Stimulated activated CD8-positive, alpha-beta memory T cell treated with anti-CD3 and anti-CD28 coated beads, Interleukin-15, amount 100 ng/mL, for 48 hours (primary cell): ENCODE measurements around the gene MOGAT3.

Experiments
- DNase-seq, 2 donors: peaks; one replicate each; pipeline ENCODE4 v3.0.0-alpha.2; 2020; ENCODE audit warnings: low read depth in 2 of 2

Gene MOGAT3

DNA sequence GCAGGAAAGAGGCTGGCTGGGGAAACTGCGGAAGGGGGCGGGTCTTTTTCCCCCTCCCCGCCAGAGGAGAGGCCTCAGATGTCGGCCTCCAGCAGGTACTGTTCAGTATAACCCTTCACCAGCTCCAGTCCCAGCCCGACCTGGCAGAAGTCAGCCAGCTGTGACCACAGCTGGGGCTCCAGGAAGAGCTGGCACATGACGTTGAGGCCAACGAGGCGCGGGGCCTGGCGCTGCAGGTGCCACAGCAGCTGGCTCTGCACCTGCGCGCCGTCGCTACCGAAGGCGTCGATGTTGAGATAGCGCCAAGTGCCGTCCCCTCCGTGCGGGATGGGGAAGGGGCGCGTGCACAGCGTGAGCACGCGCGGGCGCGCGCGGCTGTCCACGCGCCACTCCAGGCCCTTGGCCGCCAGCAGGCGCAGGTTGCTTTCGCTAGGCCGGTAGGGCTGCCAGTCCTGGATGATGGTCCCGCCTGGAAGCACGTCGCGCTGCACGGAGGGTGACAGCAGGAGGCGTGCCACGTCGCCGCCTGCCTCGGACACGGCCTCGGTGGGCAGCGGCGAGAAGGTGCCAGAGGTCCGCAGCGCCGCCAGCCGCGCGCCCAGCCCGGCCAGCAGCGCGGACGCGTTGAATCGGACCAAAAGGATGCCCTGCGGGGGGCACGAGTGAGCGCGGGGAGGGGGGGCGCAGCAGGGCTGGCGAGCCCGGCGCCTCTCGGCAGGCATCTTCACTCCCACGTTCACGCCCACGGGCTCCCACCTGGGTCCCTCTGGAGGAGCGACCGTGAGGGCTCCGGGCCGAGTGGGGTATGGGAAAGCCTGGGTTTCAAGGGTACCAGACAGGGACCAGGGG lies 28.6 kb downstream of the MOGAT3 start:
- DNase-seq, result no peak

DNA sequence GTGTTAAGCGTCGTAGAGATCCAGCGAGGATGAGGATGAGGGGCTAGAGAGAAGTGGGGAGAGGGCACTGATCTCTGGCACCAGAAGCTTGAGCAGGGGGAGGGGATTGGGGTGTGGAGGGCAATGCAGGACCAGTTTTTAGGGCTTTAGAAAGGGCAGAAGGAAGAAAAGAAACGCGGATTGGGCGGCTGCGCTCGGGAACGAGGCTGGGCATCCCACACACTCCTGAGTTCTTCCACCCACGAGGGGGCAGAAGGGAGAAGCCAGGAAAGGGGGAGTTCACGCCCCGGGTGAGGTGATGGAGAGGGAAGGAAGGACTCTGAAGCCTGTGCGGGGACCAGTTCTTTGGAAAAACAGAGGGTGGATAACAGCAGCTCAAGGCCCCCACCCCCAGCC lies 29.4 kb downstream of the MOGAT3 start:
- DNase-seq, result no peak

- no peak for DNase-seq
Measured at GRCh38 chr7:101170617-101171441, 30.0 kb downstream of the MOGAT3 start.

- peak; percentile 65 to 71 for DNase-seq
Measured at GRCh38 chr7:101169838-101170551, 30.8 kb downstream of the MOGAT3 start.

DNA sequence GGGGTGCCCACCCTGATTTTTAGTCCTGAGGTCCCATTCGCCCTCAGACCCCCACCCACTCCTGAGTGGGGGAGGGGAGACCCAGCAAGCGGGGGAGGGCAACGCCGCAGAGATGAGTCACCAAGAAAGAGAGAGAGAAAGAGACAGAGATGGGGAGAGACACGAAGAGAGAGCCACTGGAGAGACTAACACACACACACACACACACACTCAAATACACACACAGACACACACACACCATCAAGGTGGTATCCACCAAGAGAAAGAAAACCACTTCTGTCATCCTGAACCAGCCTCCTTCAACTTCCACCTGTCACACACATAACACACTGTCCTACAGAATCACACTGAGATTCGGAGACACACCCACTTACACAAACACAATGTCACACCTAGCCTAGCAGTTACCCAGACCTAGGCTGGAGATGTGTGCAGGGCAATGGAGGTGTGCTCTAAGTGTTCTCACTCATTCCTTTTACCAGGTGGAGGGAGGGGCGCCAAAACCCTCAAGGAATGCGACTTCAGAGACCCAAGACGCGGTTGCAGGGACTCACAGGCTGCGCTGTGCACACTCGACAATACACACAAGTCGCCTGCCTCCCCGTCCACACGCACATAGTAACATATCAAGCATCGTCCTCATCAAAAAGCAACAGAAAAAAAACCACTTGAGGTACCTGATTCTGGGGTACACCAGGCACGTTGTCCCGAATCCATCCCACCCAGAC lies 31.6 kb downstream of the MOGAT3 start:
- DNase-seq, result no peak

DNA sequence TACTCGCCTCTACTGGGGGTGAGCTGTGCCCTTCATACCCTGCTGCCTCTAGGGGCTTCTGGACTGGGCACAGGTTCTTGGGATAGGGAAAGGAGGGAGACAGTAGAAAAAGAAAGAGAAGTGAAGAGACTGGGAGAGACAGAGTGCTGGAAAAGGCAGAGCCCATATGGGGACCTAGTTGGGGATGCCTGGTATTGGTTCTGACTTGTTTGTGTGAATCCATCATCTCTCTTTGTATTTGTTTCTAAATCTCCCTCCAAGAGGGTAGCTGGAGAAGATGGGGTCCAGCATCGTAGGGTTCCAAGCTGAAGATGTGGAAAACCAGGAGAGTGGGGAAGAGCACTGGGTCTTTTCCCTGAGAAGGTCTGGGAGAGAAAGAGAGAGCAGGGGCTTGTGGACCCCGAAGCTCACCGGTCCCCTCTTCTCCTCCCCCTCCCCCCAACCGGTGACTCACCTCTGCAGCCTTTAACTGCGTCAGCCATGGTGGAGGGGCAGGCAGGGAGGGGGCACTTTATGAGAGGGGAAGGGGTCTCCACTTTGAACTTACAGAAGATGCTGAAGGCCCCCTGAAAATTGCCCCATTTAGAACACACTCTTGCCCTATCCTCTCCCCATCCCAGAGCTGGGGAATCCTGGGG lies 32.3 kb downstream of the MOGAT3 start:
- no peak for DNase-seq

- DNase-seq, result no peak
Measured at GRCh38 chr7:101167645-101168411, 33.0 kb downstream of the MOGAT3 start.

DNA sequence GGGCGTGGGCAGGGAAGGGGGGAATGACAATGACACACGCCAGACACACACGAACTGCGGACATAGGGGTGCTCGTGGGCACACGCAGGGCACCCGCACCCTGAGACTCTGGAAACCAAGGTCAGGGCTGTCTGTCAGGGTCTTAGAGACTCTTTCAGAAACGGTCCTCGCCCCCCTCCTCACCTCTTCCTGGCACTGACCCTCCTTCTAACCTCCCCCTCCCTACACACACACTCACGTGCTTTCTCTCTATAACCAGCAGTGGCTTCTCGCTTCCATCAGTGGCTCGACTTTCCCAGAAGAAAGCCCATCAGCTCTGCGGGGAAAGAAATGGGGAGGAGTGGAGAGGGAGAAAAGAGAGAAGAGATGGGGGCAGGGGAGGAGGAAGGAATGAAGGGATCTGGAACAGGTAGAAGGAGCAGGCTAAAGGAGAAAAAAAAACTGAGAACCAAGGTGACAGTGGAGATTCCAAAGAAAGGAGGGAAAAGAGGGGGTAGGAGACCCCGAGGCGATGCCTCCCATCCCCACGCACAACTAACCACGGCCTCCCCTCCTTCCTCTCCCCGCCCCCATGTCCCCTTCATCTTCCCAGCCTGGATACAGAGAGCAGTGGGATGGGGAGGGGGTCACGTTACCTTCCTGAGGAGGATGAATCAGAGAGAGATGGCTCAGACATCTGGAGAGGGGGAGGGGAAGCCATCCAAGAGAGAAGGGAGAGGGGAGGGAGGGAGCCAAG lies 33.8 kb downstream of the MOGAT3 start:
- DNase-seq, result no peak

DNA sequence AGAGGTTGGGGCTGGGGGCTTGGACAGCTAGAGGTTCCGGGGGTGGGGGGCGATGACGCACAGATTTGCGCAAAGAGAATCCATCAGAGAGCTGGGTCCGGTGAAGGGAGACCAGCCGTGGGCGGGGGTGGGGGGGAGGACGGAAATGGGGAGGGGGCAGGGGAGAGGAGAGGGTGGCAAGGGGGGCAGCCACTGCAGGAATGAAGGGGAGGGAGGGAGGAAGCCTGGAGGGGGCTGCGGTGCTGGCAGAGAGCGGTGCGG lies 34.3 kb downstream of the MOGAT3 start:
- DNase-seq, result no peak

DNA sequence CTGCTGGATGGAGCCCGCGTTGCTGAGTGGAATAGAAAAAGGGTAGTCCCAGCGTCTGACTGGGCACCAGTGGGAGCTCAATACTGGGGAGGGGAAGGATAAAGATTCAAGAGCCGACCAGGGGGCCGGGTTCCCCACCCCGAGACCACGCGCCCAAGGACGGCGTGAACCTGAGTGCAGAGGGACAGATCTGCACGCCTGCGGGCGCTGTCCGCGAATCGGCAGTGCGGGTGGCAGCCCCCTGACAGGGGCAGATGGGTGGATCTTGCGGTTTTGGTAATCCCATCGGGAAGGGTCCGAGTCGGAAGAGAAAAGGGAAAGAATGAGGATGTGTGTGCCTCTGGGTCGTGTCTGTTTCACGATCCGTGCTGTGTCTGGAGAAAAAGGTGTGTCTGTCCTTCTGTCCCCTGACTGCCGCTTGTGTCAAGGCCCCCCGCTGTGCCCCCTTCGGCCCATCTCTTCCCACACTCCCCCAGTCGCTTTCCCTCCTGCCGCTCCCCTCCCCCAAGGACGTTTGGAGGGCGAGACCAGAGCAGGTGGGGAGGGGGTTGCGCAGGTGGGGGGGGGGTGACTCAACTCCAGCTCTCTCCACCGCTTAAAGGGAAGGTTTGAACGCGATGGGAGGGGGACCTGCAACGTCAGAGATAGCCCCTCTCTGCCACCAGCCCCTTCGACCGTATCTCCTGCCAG lies 34.7 kb downstream of the MOGAT3 start:
- DNase-seq, result no peak

DNA sequence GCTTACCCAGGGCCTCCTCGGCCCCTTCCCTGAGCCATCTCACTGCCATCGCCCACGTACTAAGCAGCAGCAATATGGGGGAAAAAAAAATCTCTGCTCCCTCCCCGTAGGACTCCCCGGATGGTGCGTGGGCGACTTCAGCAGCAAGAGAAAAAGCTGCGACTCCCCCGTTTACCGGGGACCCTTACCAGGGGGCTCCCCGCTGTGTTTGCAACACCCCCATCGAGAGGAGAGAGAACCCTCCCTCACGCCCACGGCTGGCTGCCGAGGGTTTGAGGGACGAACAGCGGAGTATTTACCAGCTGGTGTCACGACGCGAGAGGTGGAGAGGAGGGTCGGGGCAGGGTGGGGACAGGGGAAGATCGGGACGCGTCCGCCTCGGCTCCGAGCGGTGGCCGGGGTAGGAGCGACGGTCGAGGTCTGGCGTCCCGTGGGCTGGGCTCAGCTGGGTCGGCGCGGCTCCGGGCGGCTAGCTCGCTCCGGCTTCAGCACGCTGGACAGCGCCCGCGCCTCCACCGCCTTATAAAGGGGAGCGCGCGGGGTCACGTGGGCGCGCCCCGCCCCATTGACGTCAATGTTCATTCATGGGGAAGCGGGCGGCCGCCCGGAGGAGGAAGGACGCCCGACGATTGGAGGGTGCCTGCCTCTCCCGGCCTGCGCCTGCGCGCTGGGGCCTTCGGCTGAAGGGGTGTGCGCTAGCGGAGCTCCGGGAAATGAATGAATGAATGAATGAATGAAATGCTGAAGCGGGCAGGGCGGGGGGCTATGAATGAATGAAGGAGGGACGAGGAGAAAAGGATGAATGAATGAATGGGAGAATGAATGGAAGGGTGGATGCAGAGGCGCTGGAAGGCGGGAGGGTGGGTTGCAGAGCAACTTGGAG lies 35.5 kb downstream of the MOGAT3 start, which contains the start of gene VGF:
Gene VGF, minus strand, starts transcription at position 495 of the 883 bp plus-strand sequence. CDS start 726 bp downstream, outside the sequence.
- DNase-seq, result peak; percentile 86 to 91

DNA sequence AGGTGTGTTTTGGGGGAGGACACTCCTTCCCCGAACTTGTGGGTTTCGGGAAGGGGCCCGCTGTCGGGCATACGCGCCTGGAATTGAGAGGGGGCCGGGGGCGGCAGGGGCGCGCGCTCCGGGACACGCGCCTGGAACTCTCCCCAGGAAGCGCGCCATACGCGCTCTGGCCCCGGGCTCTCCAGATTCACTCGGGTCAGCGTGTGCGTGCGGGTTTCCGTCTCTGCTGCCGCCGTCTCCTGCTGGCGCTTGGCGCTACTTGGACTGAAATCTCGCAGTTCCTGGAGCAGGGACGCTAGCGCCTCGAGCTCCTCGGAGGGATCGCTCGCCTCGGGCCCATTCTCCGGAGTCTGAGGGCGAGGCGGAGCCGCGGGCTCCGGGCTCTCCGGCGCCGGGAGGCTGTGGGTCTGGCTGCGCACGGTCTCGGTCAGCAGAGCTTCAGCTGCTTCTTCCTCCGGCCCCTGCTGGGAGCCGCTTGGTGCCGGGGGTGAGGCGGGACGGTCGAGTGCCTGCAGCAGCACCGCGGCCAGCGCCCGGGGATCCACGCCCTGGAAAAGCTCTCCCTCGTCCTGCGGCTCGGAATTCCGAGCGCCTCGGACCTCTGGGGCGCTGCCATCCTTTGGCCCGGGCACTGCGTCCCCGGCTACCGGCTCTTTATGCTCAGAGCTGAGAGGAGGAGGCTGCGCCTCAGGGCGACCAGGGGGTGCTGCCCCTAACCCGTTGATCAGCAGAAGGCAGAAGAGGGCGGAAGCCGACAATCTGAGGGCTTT lies 36.6 kb downstream of the MOGAT3 start:
- no peak for DNase-seq

- no peak for DNase-seq
Measured at GRCh38 chr7:101163279-101164070, 37.4 kb downstream of the MOGAT3 start.

DNA sequence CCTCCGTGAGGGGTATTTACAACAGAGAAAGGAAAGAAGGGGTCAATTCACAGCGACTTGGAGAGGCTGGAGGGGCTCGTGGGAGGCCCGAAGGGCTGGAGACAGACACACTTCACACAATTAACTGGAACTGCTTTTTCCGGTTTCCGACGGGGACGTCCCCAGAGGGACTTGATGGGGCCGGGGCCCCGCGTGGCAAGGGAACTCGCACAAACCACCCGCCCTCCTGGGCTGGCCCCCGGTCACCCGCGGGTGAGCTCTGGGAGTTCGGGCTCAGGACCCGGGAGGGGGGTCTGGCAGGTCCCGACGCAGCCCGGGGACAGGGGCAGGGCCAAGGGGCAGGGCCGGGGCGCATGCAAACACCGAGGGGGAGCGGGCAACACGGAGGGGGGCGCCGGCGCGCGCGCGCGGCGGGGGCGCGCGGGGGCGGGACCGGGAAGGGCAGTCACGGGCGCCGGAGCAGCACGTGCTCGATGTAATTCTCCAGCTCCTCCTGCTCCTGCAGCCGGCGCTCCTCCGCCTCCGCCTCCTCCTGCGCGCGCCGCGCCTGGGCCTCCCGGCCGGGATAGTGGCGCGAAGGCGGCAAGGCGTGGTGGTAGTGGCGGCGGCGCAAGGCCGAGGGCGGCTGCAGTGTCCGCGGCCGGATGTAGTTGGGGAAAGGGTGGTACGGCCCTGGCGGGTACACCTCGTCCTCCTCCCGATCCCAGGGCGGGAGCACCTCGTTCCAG lies 38.1 kb downstream of the MOGAT3 start:
- no peak for DNase-seq

DNA sequence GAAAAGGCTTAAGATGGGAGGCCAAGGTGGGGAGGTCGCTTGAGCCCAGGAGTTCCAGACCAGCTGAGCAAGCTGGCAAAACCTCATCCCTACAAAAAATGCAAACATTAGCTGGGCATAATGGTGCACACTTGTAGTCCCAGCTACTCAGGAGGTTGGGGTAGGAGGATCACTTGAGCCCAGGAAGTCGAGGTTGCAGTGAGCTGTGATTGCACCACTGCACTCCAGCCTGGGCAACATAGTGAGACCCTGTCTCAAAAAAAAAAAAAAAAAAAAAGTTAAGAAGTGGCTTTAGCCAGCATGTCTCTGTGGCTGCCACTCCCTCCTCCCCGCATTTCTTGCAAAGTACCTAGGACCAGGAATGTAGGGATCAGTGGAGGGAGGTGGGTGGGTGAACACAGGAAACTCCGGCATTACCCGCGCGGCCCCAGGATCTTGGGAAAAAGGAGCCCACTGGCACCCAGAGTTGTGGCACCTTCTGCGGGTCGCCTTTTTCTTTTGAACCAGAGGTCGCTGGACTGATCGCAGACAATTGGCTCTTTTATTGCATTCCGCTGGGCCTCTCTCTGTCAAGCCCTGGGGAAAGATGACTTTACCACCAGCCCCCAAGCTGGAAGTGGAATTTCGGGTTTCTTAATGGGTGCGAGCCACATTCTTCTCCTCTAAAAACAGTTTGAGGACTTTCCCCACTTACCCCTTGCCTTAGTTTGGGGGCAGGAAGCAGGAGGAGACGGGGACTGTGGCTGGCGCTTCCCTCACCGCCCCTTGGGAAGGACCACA lies 39.0 kb downstream of the MOGAT3 start:
- DNase-seq, result no peak
